IMR-90 (cell line): ENCODE results near the gene TMCO2. TPM values are rescaled to one million over a fixed set of nuclear protein-coding genes. Genes with fewer than 3 reads are reported as not detected.

Experiments used
- ATAC-seq: fragments of 200-7000 bp; cut with Tn5 transposase; 2 replicates; pipeline ENCODE4 v1.9.1; 2020; ENCODE audit warnings: low read depth, mild to moderate bottlenecking, moderate library complexity
- BruUV-seq: library from RNA; stranded (reverse); fragments of 400-500 nt; replicated peaks from 2 replicates; lab custom pipeline; 2021; lab: Mats Ljungman, UMichigan
- CTCF ChIA-PET: fragments of 300-600 bp; formaldehyde crosslinking; extraction: SDS; loops from one replicate; lab custom pipeline; 2021; ENCODE audit warnings: antibody characterized with exemption; lab: Yijun Ruan, JAX
- POLR2A ChIA-PET: fragments of 300-600 bp; sonication (Branson Sonifier 250); formaldehyde crosslinking; loops from one replicate; lab custom pipeline; 2022; ENCODE audit warnings: antibody characterized with exemption; ENCODE audit not compliant: unreplicated experiment; lab: Charles Lee
- DNase-seq: peaks from one replicate; pipeline ENCODE4 v3.0.0; 2013
- H2AFZ ChIP-seq: replicated peaks from 2 replicates; pipeline ENCODE3; 2013; ENCODE audit warnings: low read length, mild to moderate bottlenecking; ENCODE audit not compliant: poor library complexity
- H2AK5ac ChIP-seq: 2 replicates; pipeline ENCODE4 v1.6.1; 2013; ENCODE audit warnings: low read depth, low read length, inconsistent platforms
- H2AK9ac ChIP-seq: replicated peaks from 2 replicates; pipeline ENCODE3; 2013; ENCODE audit warnings: mild to moderate bottlenecking, low read depth, low read length, moderate library complexity; ENCODE audit not compliant: poor library complexity
- H2BK120ac ChIP-seq: 2 replicates; pipeline ENCODE4 v1.6.1; 2013; ENCODE audit warnings: low read depth, low read length, inconsistent platforms
- H2BK15ac ChIP-seq: 3 replicates; pipeline ENCODE4 v1.6.1; 2013; ENCODE audit warnings: low read depth, low read length, inconsistent platforms
- H2BK20ac ChIP-seq: 2 replicates; pipeline ENCODE4 v1.6.1; 2013; ENCODE audit warnings: low read depth, mild to moderate bottlenecking, inconsistent platforms, low read length, moderate library complexity
- H2BK5ac ChIP-seq: 2 replicates; pipeline ENCODE4 v1.6.1; 2013; ENCODE audit warnings: mild to moderate bottlenecking, low read depth, low read length, inconsistent platforms; ENCODE audit not compliant: poor library complexity, severe bottlenecking
- H3K14ac ChIP-seq: replicated peaks from 2 replicates; pipeline ENCODE4 v1.6.1; 2013; ENCODE audit warnings: low read depth, low read length, inconsistent platforms
- H3K18ac ChIP-seq: 2 replicates; pipeline ENCODE4 v1.6.1; 2013; ENCODE audit warnings: low read depth, low read length, control low read depth
- H3K23ac ChIP-seq: 2 replicates; pipeline ENCODE4 v1.6.1; 2013; ENCODE audit warnings: low read depth, low read length, inconsistent platforms
- H3K27ac ChIP-seq: 2 replicates; pipeline ENCODE4 v1.5.1; 2013; ENCODE audit warnings: mild to moderate bottlenecking, control low read depth, low read length; ENCODE audit not compliant: insufficient read depth
- H3K27me3 ChIP-seq: 2 replicates; pipeline ENCODE4 v1.6.1; 2013; ENCODE audit warnings: low read length; ENCODE audit not compliant: control insufficient read depth, insufficient read depth
- H3K36me3 ChIP-seq: 2 replicates; pipeline ENCODE4 v1.6.1; 2013; ENCODE audit warnings: low read length, mixed read lengths; ENCODE audit not compliant: control insufficient read depth, insufficient read depth
- H3K4ac ChIP-seq: 2 replicates; pipeline ENCODE4 v1.6.1; 2013; ENCODE audit warnings: low read depth, low read length, inconsistent platforms
- H3K4me1 ChIP-seq: 2 replicates; pipeline ENCODE4 v1.6.1; 2013; ENCODE audit warnings: low read length, mixed read lengths; ENCODE audit not compliant: control insufficient read depth, insufficient read depth
- H3K4me2 ChIP-seq: 2 replicates; pipeline ENCODE4 v1.6.1; 2013; ENCODE audit warnings: low read depth, mild to moderate bottlenecking, control low read depth, low read length, moderate library complexity
- H3K4me3 ChIP-seq: 2 replicates; pipeline ENCODE4 v1.5.1; 2013; ENCODE audit warnings: low read depth, mild to moderate bottlenecking, control low read depth, low read length, moderate library complexity; ENCODE audit not compliant: insufficient read depth
- H3K56ac ChIP-seq: 2 replicates; pipeline ENCODE4 v1.6.1; 2013; ENCODE audit warnings: low read length, inconsistent platforms; ENCODE audit not compliant: insufficient read depth; ENCODE audit errors: extremely low read depth
- H3K79me1 ChIP-seq, 2 experiments: 2 replicates each; pipeline ENCODE4 v1.6.1; 2013; ENCODE audit warnings: low read length in 2 of 2, inconsistent platforms in 1 of 2, low read depth in 1 of 2
- H3K9ac ChIP-seq: 2 replicates; pipeline ENCODE4 v1.6.1; 2013; ENCODE audit warnings: low read depth, low read length, control low read depth
- H3K9me1 ChIP-seq: 2 replicates; pipeline ENCODE4 v1.6.1; 2013; ENCODE audit warnings: low read length, inconsistent platforms; ENCODE audit not compliant: insufficient read depth
- H3K9me3 ChIP-seq: 2 replicates; pipeline ENCODE4 v1.6.1; 2013; ENCODE audit warnings: low read length; ENCODE audit not compliant: control insufficient read depth, insufficient read depth
- H4K20me1 ChIP-seq: 2 replicates; pipeline ENCODE4 v1.6.1; 2013; ENCODE audit warnings: low read length, inconsistent platforms; ENCODE audit not compliant: insufficient read depth
- H4K5ac ChIP-seq: 2 replicates; pipeline ENCODE4 v1.6.1; 2013; ENCODE audit warnings: mild to moderate bottlenecking, low read depth, low read length, control low read depth
- H4K8ac ChIP-seq, 2 experiments: 2 replicates each; pipeline ENCODE4 v1.6.1; 2013; ENCODE audit warnings: low read depth in 2 of 2, low read length in 2 of 2, control low read depth in 1 of 2, inconsistent platforms in 1 of 2
- H4K91ac ChIP-seq: 2 replicates; pipeline ENCODE4 v1.6.1; 2013; ENCODE audit warnings: low read depth, low read length, inconsistent platforms; ENCODE audit not compliant: insufficient read depth
- CHD1 ChIP-seq: IDR thresholded peaks from 2 replicates; pipeline ENCODE4 v1.6.1; 2012; ENCODE audit warnings: low read depth, low read length, improper control_type of control experiment
- ELK1 ChIP-seq: fragments of 150-350 bp; IDR thresholded peaks from 2 replicates; pipeline ENCODE4 v1.6.1; 2016; ENCODE audit warnings: low read depth, mild to moderate bottlenecking, low read length, moderate library complexity, borderline replicate concordance
- POLR2A ChIP-seq: IDR thresholded peaks from 2 replicates; pipeline ENCODE4 v1.6.1; 2012; ENCODE audit warnings: mild to moderate bottlenecking, low read depth, low read length
- RAD21 ChIP-seq: IDR thresholded peaks from 2 replicates; pipeline ENCODE4 v1.6.1; 2012; ENCODE audit warnings: low read length, improper control_type of control experiment
- RCOR1 ChIP-seq: IDR thresholded peaks from 2 replicates; pipeline ENCODE4 v1.6.1; 2012; ENCODE audit warnings: mild to moderate bottlenecking, low read length, improper control_type of control experiment; ENCODE audit not compliant: insufficient replicate concordance
- SMC3 ChIP-seq: fragments of 150-350 bp; IDR thresholded peaks from 2 replicates; pipeline ENCODE4 v1.6.1; 2016; ENCODE audit warnings: low read depth, mild to moderate bottlenecking, antibody characterized with exemption, low read length, moderate library complexity
- USF2 ChIP-seq: fragments of 150-350 bp; IDR thresholded peaks from 2 replicates; pipeline ENCODE4 v1.6.1; 2017; ENCODE audit warnings: mild to moderate bottlenecking, antibody characterized with exemption, low read length, low read depth
- WGBS, 2 experiments: methylation state at CpG; one replicate each; pipeline versions ENCODE4 v1.1.5 to v1.1.7; 2013; ENCODE audit warnings: missing lambda C conversion rate in 2 of 2; ENCODE audit not compliant: insufficient read length in 1 of 2; ENCODE audit errors: extremely low coverage in 2 of 2; 5-methylcytosine and 5-hydroxymethylcytosine counted together
- dilution Hi-C: fragments of 300-500 bp; cut with HindIII; formaldehyde crosslinking; loops from one replicate; pipeline ENCODE4 v1.14.3; 2018; ENCODE audit warnings: low sequenced_read_pairs; ENCODE audit not compliant: unreplicated experiment
- in situ Hi-C: fragments of 300-500 bp; cut with MboI; formaldehyde crosslinking; loops from 3 replicates; pipeline ENCODE4 v1.14.3; 2019; ENCODE audit warnings: low sequenced_read_pairs, inconsistent platforms, mixed read lengths
- intact Hi-C: fragments of 100-400 bp; cut with micrococcal nuclease; formaldehyde crosslinking; loops from 2 replicates; pipeline ENCODE4 v1.10.0; 2022
- polyA plus RNA-seq, 3 experiments: library from polyadenylated mRNA; depleted of rRNA; stranded (reverse); fragments of >200 nt; gene quantifications; 2 replicates each; pipeline ENCODE4 v1.2.3, GENCODE V29; 2012; ENCODE audit warnings: low replicate concordance in 1 of 3
- total RNA-seq: library from RNA; depleted of rRNA; stranded (reverse); fragments of >200 nt; gene quantifications from 2 replicates; pipeline ENCODE4 v1.2.3, GENCODE V29; 2012
- TF ChIP-seq, protein P1 (sequence below): conservative IDR thresholded peaks from 2 replicates; pipeline ENCODE4 v1.5.1; 2012; ENCODE audit warnings: mild to moderate bottlenecking, low read depth, low read length, improper control_type of control experiment

Gene TMCO2
- total and polyA plus RNA-seq, 2 of the 4 experiments (the other 2 are of a cell fraction), result not detected

DNA sequence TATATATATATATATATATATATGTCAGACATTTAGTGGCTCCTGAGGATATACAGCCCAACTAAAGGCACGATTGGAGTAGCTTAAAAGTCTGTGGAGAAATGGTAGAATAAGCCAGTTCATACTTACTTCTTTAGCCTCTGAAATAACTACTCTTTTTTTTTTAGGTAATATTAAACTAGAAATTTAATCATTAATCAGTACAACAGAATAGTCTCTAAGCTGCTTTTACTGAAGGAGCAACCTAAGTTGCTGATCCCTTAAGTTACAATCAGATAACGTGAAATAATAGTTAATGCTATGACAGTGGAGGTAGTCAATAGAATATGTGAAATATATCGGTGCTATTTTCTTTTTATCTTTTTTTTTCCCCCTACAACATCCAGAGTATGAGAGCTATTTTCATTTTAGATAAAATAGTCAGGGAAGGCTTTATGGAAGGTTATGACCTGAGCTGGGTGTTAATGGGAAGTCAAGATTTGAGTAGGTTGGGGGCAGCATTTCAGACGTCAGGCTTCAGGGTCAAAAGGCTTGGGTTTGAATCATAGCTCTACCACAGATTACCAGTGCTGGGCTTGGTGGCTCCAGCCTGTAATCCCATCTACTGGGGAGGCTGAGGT, 25.9 kb downstream of the TMCO2 start:
- peaks cover 26 to 41% of the 10 kb centered on the region in 2 experiments for H3K79me1 ChIP-seq
- H4K91ac ChIP-seq, result no peak overlapping the region
- BruUV-seq, result no TSS peak
- no peak overlapping the region for H3K4me3 ChIP-seq
- H3K23ac ChIP-seq, result no peak overlapping the region
- CTCF ChIA-PET, result interaction anchor here (1.0 kb wide), 1 partner anchor 17 kb away, joined by 3 read pairs; no protein-coding TSS in a partner anchor
- no peak overlapping the region for H2BK20ac ChIP-seq
- H2AK9ac ChIP-seq, result no peak overlapping the region
- no peak overlapping the region for H3K18ac ChIP-seq
- H4K20me1 ChIP-seq, result no peaks in the 10 kb centered on the region
- no peak overlapping the region for H3K56ac ChIP-seq
- no peak overlapping the region for H3K14ac ChIP-seq
- H3K27ac ChIP-seq, result no peak overlapping the region
- no peak overlapping the region for H4K8ac ChIP-seq
- POLR2A ChIA-PET, result no interaction called here
- H2BK15ac ChIP-seq, result no peak overlapping the region
- H2BK5ac ChIP-seq, result no peak overlapping the region
- H3K9me1 ChIP-seq, result peaks cover 9% of the 10 kb centered on the region
- no peak overlapping the region for H4K5ac ChIP-seq
- intact Hi-C loops (no loop called here), in situ Hi-C loops (no loop called here), dilution Hi-C loops (no loop called here)
- no peak overlapping the region for H2AFZ ChIP-seq
- whole genome bisulfite sequencing, 2 experiments, result no CpG with 5 or more reads among the region's 4 CpGs
- TF ChIP-seq USF2 (no peak), CHD1 (no peak), RCOR1 (no peak), ELK1 (no peak), POLR2A (no peak), RAD21 (no peak), SMC3 (no peak)
- TF ChIP-seq, protein P1, sequence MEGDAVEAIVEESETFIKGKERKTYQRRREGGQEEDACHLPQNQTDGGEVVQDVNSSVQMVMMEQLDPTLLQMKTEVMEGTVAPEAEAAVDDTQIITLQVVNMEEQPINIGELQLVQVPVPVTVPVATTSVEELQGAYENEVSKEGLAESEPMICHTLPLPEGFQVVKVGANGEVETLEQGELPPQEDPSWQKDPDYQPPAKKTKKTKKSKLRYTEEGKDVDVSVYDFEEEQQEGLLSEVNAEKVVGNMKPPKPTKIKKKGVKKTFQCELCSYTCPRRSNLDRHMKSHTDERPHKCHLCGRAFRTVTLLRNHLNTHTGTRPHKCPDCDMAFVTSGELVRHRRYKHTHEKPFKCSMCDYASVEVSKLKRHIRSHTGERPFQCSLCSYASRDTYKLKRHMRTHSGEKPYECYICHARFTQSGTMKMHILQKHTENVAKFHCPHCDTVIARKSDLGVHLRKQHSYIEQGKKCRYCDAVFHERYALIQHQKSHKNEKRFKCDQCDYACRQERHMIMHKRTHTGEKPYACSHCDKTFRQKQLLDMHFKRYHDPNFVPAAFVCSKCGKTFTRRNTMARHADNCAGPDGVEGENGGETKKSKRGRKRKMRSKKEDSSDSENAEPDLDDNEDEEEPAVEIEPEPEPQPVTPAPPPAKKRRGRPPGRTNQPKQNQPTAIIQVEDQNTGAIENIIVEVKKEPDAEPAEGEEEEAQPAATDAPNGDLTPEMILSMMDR, result no peak
- no peak overlapping the region for H3K4ac ChIP-seq
- H3K9me3 ChIP-seq, result no peaks in the 10 kb centered on the region
- H3K4me1 ChIP-seq, result peaks cover 2% of the 10 kb centered on the region; the same call in 1 of the 2 replicates
- no peak overlapping the region for H2BK120ac ChIP-seq
- H3K27me3 ChIP-seq, result no peaks in the 10 kb centered on the region
- no peak overlapping the region for H3K4me2 ChIP-seq
- H2AK5ac ChIP-seq, result no peak overlapping the region
- ATAC-seq, result no peak
- peaks cover 28% of the 10 kb centered on the region for H3K36me3 ChIP-seq
- no peak for DNase-seq
- H3K9ac ChIP-seq, result no peak overlapping the region
